Measurements from ENCODE around the gene CLRN3. TPM values are rescaled to one million over a fixed set of nuclear protein-coding genes. Genes with fewer than 3 reads are reported as not detected.
A peak's percentile ranks its signal among the peaks of the same experiment; 100 is the strongest.

CLRN3 gene, protein sequence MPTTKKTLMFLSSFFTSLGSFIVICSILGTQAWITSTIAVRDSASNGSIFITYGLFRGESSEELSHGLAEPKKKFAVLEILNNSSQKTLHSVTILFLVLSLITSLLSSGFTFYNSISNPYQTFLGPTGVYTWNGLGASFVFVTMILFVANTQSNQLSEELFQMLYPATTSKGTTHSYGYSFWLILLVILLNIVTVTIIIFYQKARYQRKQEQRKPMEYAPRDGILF
- polyA plus RNA-seq (2013, experiment 1 of 2; ENCODE audit: insufficient read length), result not detected
- polyA plus RNA-seq (2013, experiment 2 of 2; ENCODE audit: insufficient read length), result not detected

DNA sequence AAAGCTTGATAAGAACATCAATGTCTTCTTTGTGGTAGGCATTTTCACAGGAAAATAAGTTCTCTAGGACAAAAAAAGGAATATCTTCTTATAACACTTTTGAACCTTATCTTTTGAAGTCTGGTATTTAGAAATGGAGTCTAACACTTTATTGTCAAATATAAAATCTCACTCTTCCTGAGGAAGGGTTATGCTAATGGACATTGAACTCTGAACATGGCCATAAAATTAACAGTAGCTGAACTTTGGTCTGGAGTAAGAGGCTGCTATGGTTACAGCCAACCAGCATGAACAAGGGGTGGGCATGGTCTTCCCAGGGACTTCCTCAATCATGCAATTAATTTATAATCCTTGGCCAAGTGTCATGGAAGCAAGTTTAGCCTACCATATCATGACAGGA, at the start of gene CLRN3:
Gene CLRN3, minus strand, starts transcription at position 199 of the 400 bp plus-strand sequence. Its CDS starts 157 bp downstream, at position 42.
- no peak for DNase-seq

DNA sequence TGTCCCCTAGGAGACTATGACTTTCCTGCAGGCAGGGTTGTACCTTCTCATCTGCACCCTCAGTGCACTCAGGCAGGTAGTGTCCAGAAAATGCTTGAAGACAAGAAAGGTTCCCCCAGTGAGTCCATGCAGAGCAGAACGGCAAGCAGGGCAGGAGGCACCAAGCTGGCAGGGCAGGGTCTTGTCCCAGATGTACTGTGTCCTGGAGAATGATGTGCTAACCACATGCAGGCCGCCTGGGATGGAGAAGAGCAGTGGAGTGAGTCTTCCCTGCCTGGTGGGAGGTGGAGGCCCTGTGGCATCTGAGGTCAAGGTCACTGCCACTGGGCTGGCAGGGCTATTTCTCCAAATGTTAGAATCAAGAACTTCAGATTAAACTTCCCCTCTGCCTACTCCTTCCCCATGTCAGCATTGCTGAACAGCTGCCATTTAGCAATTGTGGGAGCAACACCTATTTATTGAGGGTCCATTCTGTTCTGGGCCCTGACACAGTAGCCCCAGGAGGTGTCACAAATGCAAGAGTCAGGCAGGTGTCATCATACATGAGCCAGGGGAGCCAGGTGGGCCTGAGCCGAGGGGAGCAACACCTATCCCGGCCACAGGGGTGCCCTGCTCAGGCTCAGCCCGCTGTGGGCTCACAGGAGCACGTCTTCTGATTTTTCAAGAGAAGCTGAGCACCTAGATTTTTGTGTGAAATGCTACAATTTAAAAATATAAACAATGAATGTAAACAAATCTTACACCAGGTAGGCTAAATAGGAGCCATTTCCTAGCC, 48.3 kb upstream of the CLRN3 start:
- DNase-seq, result no peak

DNA sequence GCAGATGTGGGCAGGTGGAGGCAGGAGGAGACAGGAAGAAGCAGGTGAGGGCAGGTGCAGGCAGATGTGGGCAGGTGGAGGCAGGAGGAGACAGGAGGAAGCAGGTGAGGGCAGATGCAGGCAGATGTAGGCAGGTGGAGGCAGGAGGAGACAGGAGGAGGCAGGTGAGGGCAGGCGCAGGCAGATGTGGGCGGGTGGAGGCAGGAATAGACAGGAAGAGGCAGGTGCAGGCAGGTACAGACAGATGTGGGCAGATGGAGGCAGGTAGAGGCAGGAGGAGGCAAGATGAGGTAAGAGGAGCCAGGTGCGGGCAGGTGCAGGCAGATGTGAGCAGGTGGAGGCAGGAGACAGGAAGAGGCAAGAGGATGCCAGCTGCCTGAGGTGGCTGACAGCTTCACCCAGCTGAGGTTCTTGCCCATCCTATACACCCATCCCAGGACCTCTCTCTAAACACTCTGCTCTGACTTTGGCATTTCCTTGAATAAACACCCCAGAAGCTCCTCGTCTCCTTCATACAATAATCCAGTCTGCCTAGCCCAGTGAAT, 47.1 kb upstream of the CLRN3 start:
- DNase-seq, result no peak

DNA sequence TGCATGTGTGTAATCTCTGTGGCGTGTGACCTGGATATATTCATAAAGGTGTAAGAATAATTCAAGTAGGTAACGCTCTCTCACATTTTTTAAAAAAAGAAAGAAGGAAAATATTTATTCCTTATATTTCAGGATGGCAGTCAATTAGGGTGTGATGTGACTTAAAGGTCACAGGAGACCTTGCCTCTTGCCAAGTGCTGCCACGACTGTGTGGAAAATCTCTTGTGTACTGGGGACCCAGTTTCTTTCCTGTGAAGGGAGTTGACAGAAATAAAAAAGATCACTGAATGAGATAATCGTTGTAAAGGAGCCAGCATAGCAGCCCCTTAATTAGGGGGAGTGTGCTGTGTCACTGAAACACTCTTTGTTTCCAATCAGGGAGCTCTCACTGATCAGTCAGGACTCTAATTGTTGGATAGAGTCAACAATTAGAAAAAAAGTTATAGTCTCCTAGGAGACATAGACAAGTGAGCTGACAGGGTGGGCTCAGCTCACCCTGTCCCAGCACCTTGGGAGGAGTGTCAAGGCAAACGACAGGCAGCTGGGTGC, 45.2 kb upstream of the CLRN3 start:
- no peak for DNase-seq

DNA sequence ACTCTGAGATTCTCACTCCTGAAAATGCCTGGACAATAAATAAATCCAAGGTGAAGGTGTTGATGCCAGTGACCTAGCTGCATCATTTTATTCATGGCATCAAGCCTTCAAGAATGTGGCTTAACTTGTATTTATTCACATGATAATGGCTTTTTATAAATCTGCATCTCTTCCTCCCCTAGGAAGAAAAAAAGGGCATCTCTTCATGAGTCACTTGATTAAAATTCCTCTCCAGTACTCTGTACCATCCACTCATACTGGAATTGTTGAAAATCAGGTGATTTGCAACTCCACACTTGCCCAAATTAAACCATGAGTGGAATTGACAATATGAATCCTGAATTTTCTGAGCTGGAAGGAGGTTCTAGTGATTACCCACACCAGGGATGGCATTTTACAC, 44.3 kb upstream of the CLRN3 start:
- DNase-seq, result no peak

DNA sequence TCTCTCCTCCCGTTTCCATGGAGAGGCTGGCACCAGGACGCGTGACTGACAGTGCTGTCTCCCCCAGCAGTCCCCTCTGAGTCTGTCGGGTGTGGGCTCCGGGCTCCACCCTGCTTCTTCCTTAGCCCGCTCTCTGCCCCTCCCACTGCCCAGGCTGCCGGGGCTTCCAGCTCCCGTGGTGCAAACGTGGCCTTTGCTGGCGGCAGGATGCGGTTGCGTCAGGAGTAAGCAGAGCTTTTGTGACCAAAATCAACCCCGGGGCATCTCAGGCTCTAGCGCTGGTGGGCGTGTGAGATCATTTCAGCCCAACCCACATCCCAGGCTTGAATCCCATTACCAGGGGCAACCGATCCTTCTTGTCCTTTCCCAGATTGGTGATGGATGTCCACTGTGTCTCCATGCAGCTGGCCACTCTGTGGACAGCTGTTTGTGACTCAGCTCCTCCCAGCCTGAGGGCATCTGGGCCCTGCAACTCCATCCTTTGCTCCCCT, 42.4 kb upstream of the CLRN3 start:
- no peak for DNase-seq

DNA sequence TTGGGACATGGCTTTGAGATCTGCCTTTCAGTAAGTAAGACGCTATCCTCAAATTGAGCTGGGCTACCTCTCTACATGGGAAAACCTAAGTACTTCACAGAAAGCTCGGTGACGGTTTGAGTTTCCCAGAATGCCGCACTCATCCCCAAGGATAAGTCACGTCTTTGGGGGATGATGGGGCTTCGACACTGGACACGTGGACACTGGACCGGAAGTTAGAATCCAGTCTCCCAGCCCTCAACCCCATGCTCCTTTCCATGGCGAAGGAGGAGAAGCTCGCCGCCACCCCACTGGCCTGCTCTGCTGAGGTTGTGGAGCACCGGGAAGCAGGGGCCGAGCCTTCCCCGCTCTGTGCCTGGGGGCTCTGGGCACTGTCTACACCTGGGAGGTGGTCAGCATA, 41.6 kb upstream of the CLRN3 start:
- DNase-seq, result no peak

DNA sequence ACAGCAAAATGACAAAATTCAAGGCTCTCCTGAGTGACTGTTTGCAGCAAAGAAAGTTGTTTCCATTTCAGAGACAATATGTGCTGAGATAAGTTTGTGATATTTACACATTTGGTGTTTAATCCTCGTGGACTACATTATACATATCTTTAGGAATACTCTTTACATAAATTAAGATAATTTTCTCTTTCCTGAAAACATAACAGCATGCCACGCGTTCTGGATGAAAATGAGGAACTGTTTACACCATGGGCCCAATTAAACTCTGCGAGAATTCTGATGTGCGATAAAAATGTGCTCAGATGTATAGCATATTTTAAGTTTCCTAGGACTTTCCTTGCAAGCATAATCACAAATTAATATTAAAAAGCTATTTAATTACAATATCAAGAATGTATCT, 40.5 kb upstream of the CLRN3 start:
- DNase-seq, result no peak

DNA sequence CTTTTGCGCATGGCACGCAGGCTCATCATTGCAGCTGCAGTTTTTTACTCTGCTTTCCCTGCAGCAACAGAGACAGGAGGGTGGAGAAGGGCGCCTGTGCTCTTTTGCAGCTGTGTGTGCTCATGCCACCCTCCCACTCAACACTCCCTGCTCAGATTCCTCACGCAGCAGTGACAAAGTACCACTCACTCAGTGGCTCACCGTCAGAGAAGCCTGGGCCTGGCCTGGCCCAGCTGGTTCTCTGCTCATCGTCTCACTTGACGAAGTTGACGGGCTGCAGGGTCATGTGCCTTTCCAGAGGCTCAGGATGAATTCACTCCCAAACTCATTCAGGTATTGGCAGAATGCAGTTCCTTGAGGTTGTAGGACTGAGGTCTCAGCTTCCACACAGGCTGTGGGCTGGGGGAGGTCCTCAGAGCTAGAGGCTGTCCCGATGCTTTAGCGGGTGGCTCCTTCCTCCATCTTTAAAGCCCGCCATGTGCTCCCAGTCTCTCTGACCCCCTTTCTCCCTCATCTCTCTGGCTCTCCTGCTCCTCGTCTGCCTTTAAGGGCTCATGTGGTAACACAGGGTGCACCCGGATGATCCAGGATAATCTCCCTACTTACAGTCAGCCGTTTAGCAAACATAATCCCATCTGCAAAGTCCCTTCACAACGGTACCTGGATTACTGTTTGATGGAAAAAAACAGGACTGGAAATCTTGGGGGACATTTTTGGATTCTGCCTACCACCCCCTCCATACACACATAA, 40.0 kb upstream of the CLRN3 start:
- no peak for DNase-seq

DNA sequence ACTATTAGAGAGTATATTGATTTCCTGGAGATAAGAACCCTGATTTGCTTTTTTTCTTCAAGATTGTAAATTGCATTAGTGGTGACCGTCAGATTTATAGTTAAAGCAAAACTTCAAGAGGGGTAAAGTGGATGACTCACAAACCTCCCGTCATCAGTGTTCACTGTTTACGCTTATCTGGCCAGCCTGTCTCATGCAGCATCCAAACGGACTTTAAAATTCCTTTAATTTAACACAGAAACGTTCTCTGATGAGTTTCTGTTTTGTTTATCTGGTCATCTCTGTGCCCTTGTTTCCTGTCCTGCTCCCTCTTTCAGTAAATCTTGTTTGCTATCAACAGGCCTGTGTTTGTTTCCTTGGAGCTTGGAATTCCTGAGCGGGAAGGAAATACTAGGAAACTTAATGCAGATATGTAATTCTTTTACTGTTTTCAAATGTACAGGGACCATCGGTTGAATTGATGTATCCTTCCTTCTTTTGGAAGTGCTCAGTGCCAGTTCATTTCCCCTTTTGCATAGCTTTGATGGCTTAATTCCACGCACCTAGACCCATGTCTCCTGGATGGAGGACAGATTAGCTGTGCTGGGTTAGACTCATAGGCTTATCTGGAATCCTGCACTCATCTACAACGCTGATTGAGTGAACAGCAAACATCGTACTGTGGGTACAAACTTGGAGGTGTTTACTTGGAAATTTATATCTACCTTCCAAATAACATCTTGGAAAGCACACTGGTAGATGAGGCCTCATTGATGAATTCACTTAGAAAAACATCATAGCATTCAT, 35.5 kb upstream of the CLRN3 start:
- DNase-seq, result no peak

DNA sequence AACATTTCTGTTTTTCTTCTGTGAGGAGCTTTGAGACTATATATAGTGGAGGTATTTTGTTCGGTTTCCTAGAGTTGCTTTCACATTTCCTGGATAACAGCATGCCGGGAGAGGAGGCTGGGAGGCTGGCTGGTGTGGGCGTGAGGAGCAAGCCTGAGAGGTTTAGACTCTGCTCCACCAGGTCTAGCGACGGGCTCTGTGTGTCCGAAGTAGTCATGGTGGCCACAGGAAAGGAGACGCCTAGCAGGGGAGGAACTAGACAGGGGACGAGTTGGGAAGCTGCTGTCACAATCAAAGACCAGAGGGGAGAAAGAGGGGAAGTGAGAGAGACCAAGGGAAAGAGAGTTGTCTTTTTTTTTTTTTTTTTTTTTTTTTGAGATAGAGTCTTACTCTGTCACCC, 33.7 kb upstream of the CLRN3 start:
- DNase-seq, result no peak

DNA sequence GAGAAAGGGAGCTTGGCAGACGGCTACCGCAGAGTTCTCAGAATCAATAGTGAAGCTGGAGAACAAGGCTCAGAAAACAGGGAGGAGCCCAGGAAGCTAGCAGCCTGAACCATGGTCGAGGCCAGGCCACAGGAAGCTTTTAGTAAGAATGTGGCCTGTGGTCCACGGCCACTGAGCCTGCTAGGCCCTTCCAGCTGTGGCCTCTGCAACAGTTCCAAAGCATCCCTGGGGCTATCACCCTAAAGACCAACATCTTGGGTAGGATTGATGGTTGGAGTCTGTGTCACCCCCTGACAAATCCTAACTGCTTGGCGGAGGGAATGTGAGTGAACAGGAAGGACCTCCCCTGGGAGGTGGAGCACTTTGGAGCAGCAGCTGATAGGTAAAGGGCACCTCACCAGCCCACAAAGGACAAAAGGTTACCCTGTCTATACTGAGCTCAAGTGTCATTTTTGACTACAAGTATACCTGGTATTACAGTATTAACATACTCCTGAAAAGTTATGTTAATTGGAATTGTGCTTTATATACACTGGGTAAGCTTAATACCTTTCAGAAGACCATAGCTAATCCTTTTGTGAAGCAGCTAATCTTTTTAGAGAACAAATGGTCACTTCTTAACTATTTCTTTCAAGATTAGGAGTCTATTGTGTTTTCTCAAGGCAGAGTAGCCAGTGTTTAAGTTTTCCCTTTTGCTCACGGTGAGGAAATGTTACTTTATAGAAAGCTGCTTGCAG, 32.9 kb upstream of the CLRN3 start:
- no peak for DNase-seq

DNA sequence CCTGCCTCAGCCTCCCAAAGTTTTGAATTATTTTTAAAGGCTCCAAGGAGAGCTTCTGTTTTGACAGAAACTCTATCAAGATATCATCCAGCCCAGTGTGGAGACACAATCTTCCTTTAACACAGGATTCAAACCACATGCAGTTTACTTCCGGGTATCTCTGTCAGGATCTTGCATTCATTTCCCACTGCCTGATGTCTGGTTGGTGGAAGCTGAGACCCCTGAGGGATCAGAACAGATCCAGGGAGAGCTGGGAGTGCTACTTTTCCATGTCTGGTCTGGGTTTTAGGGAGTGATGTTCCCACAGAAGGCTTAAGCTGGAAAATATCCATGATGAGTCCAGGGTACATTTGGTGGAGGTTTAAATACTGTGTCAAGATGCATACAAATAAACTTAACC, 30.9 kb upstream of the CLRN3 start:
- no peak for DNase-seq

DNA sequence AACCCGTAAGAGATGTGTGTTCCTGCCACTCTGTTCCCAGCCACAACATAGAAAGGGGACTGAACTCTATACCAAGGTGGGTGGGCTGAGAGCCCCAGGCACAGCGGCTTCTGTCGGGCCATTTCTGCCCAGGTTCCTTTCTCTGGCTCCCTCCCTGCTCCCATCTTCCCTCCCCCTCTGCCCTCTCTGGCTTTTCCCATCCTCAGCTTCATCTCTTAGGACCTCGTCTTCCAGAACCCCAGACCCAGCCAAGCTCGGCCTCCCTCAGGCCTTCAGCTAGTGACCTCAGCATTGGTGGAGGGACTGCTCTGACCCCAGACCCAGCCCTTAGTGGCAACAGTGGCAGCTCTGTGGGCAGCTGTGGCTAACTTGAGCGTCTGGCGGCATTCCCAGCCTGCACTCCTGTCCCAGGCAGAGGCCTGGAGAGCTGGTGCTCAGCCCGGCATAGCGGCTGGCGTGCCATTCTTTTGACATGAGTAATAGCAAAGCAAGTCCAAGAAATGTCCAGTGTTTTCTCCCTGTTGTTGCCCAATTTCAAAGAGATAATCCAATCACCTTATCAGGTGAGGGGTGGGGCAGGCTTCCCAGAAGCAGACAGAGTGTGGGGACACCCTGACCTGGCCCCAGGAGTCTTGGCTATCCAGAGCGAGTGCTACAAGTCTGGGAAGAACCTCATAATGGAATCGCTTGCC, 30.1 kb upstream of the CLRN3 start:
- DNase-seq, result peak; percentile 17

DNA sequence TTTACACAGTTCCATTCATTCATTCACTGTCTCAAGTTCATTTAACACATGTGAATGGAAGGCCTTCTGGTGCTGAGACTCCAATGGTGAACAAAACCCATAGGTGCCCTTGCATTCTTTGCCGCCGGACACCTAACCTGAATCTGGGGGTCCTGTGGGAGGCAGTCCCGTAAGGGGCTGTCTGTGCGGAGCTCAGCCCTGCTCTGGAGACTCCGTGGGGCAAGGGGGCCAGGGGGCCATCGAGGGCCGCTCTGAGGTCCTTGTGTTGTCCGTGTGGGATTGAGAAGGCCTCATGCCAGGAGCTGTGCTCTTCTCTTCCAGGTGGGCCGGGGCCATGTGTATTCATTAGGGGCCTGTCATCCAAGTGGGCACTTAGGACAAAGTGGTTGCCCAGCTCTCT, 29.5 kb upstream of the CLRN3 start:
- no peak for DNase-seq

DNA sequence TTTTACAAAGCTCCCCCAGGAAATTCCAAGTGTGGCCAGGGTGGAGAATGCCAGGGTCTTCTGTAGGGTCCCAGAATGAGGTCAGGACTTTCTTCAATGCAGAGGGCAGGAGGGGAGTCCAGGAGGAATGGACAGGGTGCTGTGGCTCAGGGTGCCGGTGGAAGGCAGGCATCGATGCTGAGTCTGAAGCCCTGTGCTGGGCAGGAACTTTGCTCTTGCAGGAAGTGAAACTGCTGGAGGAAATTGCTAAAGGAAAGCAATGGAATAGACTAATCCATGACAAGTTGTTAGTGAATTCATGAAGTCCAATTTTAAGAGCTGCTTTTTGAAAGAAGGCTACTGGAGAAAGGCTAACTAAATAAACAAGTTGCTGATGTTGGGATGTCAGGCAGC, 29.0 kb upstream of the CLRN3 start:
- DNase-seq, result no peak

DNA sequence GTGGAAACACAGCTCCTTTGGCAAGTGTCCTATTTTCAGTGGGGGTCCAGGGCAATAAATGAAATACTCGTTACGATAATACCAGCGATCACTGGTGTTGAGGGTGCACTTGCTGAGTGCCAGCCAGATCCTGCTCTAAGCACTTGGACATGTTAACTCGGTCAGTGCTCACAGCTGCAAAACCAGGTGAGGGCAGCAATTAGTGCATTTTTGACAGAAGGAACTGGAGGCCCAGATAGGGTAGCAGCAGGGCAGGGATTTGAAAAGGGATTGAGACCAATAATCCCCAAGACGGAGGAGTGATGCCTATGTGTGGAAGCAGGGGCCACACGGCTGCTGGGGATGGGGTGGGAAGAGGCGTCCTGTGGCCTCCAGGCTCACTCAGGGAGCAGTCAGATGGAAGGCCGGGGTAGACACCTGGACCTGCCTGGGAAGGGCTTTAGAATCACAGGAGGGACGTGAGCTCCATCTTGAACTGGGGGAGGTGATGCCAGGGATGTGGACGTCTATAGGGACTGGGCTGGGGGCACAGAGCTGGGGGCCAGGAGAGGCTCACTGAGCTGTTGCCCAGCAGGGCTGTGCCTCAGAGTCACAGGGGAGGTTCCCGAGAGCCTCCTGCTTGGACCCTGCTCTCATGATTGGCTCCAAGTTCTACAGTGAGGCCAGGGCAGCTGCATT, 28.5 kb upstream of the CLRN3 start:
- DNase-seq, result no peak

DNA sequence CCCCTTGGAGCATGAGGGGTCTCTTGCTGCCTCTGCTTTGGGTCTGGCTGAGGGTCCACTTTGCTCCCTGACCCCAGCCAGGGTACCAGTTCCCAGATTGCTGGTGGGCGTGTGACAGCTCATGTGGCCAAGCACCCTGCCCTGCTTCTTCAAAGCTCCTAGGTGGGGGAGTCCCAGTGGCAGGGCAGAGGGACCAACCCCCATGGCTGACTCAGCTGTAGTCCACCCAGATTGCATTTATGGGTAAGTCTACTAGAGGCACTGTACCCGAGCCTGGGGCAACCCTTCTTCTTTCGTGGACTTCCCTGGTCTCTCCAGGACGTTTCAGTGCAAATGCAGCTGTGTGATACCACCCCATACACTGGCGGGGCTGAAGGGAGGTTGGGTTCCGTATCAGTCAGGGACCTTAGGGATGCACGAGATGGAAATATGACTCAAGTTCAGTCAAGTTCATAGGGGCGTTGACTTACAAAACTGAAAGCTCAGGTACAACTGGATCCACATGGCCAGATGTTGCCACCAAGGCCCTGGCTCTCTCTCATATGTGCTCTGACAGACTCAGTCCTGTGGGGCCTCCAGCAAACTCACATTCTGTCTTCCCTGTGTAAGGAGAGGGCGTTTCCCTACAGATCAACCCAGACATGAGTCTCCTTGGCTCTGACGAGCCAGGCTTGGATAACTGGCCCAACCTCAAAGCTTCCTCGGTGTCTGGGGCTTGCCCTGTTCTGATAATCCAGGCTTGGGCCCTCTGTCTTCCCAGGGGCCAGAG, 27.7 kb upstream of the CLRN3 start:
- no peak for DNase-seq
